Suprapubic skin (tissue), 4 donors: ENCODE results near the gene COPS9. TPM values are rescaled to one million over a fixed set of nuclear protein-coding genes. Genes with fewer than 3 reads are reported as not detected.

Experiments used
- DNase-seq, 2 donors: peaks; one replicate each; pipeline ENCODE4 v3.0.0-alpha.2; 2019; ENCODE audit warnings: low spot score in 2 of 2
- H3K27ac ChIP-seq: fragments of 200-600 bp; sonication (generic); one replicate; pipeline ENCODE4 v1.5.1; 2019
- H3K27me3 ChIP-seq: fragments of 200-600 bp; sonication (generic); one replicate; pipeline ENCODE4 v1.5.1; 2019
- H3K36me3 ChIP-seq: fragments of 200-600 bp; sonication (generic); one replicate; pipeline ENCODE4 v1.5.1; 2019
- H3K4me1 ChIP-seq: fragments of 200-600 bp; sonication (generic); one replicate; pipeline ENCODE4 v1.5.1; 2019
- H3K4me3 ChIP-seq: fragments of 200-600 bp; sonication (generic); one replicate; pipeline ENCODE4 v1.5.1; 2019; ENCODE audit warnings: mild to moderate bottlenecking
- H3K9me3 ChIP-seq: fragments of 200-600 bp; sonication (generic); one replicate; pipeline ENCODE4 v1.5.1; 2019
- CTCF ChIP-seq, 2 donors: fragments of 200-600 bp in 1 of 2; fragments of 450-650 bp in 1 of 2; sonication (generic) in 1 of 2; IDR thresholded peaks; one replicate each; pipeline ENCODE4 v1.5.1; 2016 to 2019; ENCODE audit warnings: antibody characterized with exemption in 2 of 2, mild to moderate bottlenecking in 1 of 2, moderate library complexity in 1 of 2
- EP300 ChIP-seq: sonication (generic); formaldehyde crosslinking; IDR thresholded peaks from one replicate; pipeline ENCODE4 v1.6.1; 2017; ENCODE audit warnings: antibody characterized with exemption
- POLR2A ChIP-seq, 2 donors: fragments of 450-650 bp; IDR thresholded peaks; one replicate each; pipeline ENCODE4 v1.6.1; 2017; ENCODE audit warnings: antibody characterized with exemption in 2 of 2, mild to moderate bottlenecking in 2 of 2, moderate library complexity in 2 of 2
- POLR2AphosphoS5 ChIP-seq, 3 donors: sonication (generic); formaldehyde crosslinking; IDR thresholded peaks; one replicate each; pipeline ENCODE4 v1.6.1; 2017; ENCODE audit warnings: antibody characterized with exemption in 3 of 3
- WGBS: methylation state at CpG from one replicate; pipeline ENCODE4 v1.1.5; 2018; 5-methylcytosine and 5-hydroxymethylcytosine counted together
- total RNA-seq, 4 donors: library from RNA; depleted of rRNA; stranded (reverse); fragments of >200 nt; gene quantifications; one replicate each; pipeline ENCODE4 v1.1.0, GENCODE V29; 2016

COPS9 gene
- total RNA-seq, 4 donors from 2014 or later = 30.6 to 178 (median 143) TPM

GRCh38 chr2:240182476-240182875 lies 46.4 kb upstream of the COPS9 start:
- no peak for TF ChIP-seq EP300
- no peak for TF ChIP-seq POLR2A (IDR thresholded peaks at IDR 0.05)
- TF ChIP-seq CTCF (IDR thresholded peaks at IDR 0.05) = no peak
- no peak for TF ChIP-seq POLR2AphosphoS5 (IDR thresholded peaks at IDR 0.05)
- no peaks in the 10 kb centered on the region for H3K4me1 ChIP-seq
- H3K9me3 ChIP-seq = no peaks in the 10 kb centered on the region
- H3K27ac ChIP-seq = no peak overlapping the region
- H3K27me3 ChIP-seq = peaks cover 44% of the 10 kb centered on the region
- H3K4me3 ChIP-seq = no peak overlapping the region
- H3K36me3 ChIP-seq = no peaks in the 10 kb centered on the region
- 78% methylated on average over 4 of the region's 4 CpGs for WGBS
- DNase-seq = peak; percentile 13 to 62

GRCh38 chr2:240182001-240182400 lies 45.9 kb upstream of the COPS9 start:
- 93% methylated on average over 5 of the region's 5 CpGs for WGBS
- peaks cover 45% of the 10 kb centered on the region for H3K27me3 ChIP-seq
- no peak overlapping the region for H3K27ac ChIP-seq
- H3K9me3 ChIP-seq = no peaks in the 10 kb centered on the region
- no peak overlapping the region for H3K4me3 ChIP-seq
- no peak for TF ChIP-seq POLR2A (IDR thresholded peaks at IDR 0.05)
- TF ChIP-seq POLR2AphosphoS5 (IDR thresholded peaks at IDR 0.05) = no peak
- TF ChIP-seq CTCF (IDR thresholded peaks at IDR 0.05) = no peak
- TF ChIP-seq EP300 = no peak
- H3K36me3 ChIP-seq = no peaks in the 10 kb centered on the region
- H3K4me1 ChIP-seq = no peaks in the 10 kb centered on the region
- peak; percentile 16 to 61 for DNase-seq

- no peaks in the 10 kb centered on the region for H3K9me3 ChIP-seq
- H3K36me3 ChIP-seq = no peaks in the 10 kb centered on the region
- H3K27me3 ChIP-seq = peaks cover 45% of the 10 kb centered on the region
- WGBS = 46% methylated on average over 8 of the region's 8 CpGs
- DNase-seq = peak in 1 of 2 donors; percentile 71
- H3K4me1 ChIP-seq = no peaks in the 10 kb centered on the region
- no peak overlapping the region for H3K27ac ChIP-seq
- TF ChIP-seq POLR2AphosphoS5 (IDR thresholded peaks at IDR 0.05) = no peak
- TF ChIP-seq CTCF (IDR thresholded peaks at IDR 0.05) = no peak
- no peak for TF ChIP-seq POLR2A (IDR thresholded peaks at IDR 0.05)
- no peak for TF ChIP-seq EP300
- no peak overlapping the region for H3K4me3 ChIP-seq
These were observed 44.0 kb upstream of the COPS9 start for GRCh38 chr2:240179941-240180666.

GRCh38 chr2:240179186-240179815 lies 43.2 kb upstream of the COPS9 start:
- no peak for TF ChIP-seq POLR2A (IDR thresholded peaks at IDR 0.05)
- TF ChIP-seq EP300 = no peak
- TF ChIP-seq CTCF (IDR thresholded peaks at IDR 0.05) = no peak
- no peak for TF ChIP-seq POLR2AphosphoS5 (IDR thresholded peaks at IDR 0.05)
- Histone ChIP-seq H3K27me3 (peaks cover 41% of the 10 kb centered on the region), H3K27ac (no peak overlapping the region), H3K4me3 (no peak overlapping the region), H3K4me1 (no peaks in the 10 kb centered on the region), H3K9me3 (no peaks in the 10 kb centered on the region), H3K36me3 (no peaks in the 10 kb centered on the region)
- 85% methylated on average over 10 of the region's 11 CpGs for WGBS
- peak in 1 of 2 donors; percentile 44 for DNase-seq

GRCh38 chr2:240178564-240178963 lies 42.5 kb upstream of the COPS9 start:
- H3K9me3 ChIP-seq = no peaks in the 10 kb centered on the region
- no peaks in the 10 kb centered on the region for H3K36me3 ChIP-seq
- no peak overlapping the region for H3K27ac ChIP-seq
- WGBS = 75% methylated on average over 3 of the region's 3 CpGs
- DNase-seq = peak in 1 of 2 donors; percentile 15
- TF ChIP-seq POLR2A (IDR thresholded peaks at IDR 0.05) (no peak), POLR2AphosphoS5 (IDR thresholded peaks at IDR 0.05) (no peak), CTCF (IDR thresholded peaks at IDR 0.05) (no peak), EP300 (no peak)
- peaks cover 36% of the 10 kb centered on the region for H3K27me3 ChIP-seq
- no peaks in the 10 kb centered on the region for H3K4me1 ChIP-seq
- no peak overlapping the region for H3K4me3 ChIP-seq
